ENCODE measurements around the gene PDAP1. TPM values are rescaled to one million over a fixed set of nuclear protein-coding genes. Genes with fewer than 3 reads are reported as not detected.
"Not testable (repeated sequence)": the region's sequence is repeated elsewhere in the genome, so short reads cannot be mapped to it uniquely, and the experiment has no call there.

The PDAP1 gene
- total RNA-seq, 2 donors from 2014 or later, result 38.5 to 42.7 TPM

DNA sequence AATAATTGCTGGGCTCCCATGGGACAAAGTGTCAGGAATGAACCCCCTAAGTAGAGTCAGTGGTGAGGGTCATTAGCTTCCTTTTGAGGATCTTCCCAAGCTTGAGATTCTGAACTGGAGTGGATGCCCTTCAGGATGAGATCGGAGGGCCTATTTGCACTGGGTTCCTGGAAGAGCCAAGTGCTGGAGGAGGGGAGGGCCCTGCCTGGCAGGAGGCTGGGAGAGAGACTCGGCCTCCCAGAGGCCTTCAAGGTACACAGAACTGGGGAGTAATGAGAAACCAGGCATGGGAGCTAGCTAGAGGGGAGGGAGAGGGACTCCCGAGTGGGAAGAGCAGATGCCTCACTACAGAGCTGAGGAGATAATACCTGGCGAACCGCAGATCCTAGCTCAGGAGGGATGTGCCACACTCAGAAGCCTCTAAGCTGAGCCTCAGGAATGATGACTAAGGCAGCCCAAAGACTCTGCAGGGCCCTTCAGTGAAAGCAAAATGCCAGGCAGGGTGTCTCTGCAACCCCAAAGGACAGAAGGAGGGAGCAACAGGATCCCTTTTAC lies 9.4 kb downstream of the PDAP1 start:
- Mint-ChIP-seq H3K4me1 (peaks cover 24% of the 10 kb centered on the region), H3K4me3 (no peak overlapping the region), H3K27ac (peak overlapping the region; percentile 85), H3K27me3 (no peaks in the 10 kb centered on the region), H3K36me3 (ENCODE audit: low read depth) (peaks cover 8% of the 10 kb centered on the region)
- ATAC-seq (no peak), DNase-seq (no peak)
- no peaks in the 10 kb centered on the region for H3K9me3 ChIP-seq (ENCODE audit: control insufficient read depth, low read length, poor library complexity, severe bottlenecking)

DNA sequence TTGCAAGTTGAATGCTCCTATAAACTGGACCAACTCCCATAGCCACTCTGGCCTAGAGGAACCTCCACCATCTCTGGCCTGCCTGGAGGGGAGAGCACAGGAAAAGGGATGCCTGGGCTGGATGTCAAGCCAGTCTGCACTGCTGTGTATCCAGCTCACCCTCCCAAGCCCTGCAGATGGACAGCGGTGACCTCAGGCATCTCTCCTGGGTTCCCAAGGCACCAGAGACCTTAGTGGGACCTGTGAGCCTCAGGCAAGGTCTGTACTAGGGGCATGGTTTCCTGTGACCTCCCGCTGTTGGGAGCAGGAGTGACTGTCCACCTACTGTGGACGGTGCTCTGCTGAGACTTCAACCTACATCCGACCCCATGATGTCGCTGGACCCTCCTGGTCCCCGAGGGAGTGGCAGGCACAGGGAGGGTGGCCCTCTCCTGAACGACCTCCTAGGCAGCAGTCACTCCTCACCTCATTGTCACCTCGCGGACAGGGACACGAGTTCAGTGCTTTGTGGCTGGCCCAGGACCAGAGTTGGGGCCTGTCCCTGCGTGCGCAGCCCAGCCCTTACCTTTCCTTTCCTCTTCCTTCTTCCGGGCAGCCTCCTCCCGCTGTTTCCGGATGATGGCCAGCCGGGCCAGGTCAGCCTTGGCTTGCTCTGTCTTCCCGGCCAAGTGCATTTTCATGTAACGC lies 11.0 kb downstream of the PDAP1 start:
- ATAC-seq (no peak), DNase-seq (no peak)
- Mint-ChIP-seq H3K36me3 (ENCODE audit: low read depth) (peaks cover 2% of the 10 kb centered on the region), H3K27ac (peak overlapping the region; percentile 85), H3K27me3 (no peaks in the 10 kb centered on the region), H3K4me3 (peak overlapping the region; percentile 62), H3K4me1 (peaks cover 28% of the 10 kb centered on the region)
- H3K9me3 ChIP-seq (ENCODE audit: control insufficient read depth, low read length, poor library complexity, severe bottlenecking), result no peaks in the 10 kb centered on the region

DNA sequence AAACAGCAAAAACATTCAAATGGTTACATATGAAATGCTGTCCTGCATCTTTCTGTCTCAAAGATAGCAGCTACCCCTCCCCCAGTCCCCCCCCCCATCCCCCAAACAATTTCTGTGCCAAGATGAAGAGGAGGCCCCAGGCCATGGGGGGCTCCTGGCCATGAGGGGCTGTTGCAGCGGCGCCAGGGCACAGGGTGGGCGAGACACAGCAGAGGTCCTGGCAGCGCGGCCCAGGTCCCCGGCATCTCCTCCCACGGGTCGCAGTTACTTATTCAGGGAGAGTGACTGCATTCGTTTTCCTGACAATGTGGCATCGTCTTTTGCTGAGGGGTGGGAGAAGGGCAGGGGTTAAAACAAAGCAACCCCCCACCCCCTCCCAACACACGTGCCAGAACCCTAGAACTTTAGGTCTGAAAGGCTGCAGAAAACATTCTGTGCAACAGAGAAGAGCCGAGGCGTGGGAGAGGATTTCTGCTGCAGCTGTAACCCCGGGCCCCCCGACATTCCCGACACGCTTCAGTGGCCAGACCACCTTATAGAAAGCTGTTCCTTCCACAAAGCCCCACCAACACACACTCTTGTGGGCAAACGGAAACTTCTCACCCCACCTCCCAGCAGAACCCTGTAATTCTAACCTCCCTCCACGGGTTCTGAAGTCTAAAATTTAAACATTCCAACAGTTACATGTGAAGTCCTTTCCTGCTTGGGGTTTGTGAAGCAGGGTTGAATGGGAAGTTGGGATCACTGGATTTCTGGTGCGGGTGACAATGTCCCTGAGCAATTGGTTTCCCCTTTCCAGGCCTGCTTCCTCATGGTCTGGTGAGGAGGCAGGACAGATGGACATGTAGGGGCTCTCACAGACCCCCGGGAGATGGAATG lies 11.7 kb downstream of the PDAP1 start:
- Mint-ChIP-seq H3K27me3 (no peaks in the 10 kb centered on the region), H3K4me1 (peaks cover 28% of the 10 kb centered on the region), H3K36me3 (ENCODE audit: low read depth) (peaks cover 2% of the 10 kb centered on the region), H3K27ac (peak overlapping the region; percentile 85), H3K4me3 (no peak overlapping the region)
- no peak for DNase-seq
- H3K9me3 ChIP-seq (ENCODE audit: control insufficient read depth, low read length, poor library complexity, severe bottlenecking), result no peaks in the 10 kb centered on the region
- no peak for ATAC-seq

DNA sequence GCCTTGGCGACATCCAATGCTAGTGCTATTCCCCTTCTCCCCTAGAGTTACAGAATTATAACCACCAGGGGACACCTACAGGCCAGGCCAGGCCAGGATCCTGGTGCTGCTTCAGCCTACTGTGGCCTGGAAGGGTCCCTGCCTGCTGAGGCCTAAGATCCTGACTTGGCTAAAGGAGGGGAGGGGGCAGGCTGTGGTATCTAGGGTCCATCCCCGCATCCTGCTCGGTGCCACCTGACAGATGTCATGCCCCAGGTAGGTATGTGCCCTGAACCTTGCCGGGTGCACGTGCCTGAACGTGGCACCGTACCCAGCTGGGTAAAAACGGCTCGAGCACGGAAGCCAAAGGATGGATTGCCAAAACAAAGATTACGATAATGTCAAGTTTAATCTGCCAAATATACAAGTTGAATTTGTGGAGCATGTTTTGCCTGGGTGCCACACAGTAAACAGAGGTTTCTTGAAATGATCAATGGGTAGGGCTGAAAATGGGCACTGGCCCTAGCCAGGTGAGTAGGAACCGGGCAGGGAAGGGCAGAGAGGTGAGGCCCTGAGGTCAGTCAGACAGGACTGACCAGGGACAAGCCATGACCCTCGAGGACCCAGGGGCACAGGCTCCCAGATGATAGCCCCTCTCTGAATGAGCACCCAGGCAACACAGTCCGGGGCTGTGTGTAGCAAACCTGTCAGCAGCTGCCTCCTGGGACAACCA lies 12.6 kb downstream of the PDAP1 start:
- no peaks in the 10 kb centered on the region for H3K9me3 ChIP-seq (ENCODE audit: control insufficient read depth, low read length, poor library complexity, severe bottlenecking)
- Mint-ChIP-seq H3K4me3 (no peak overlapping the region), H3K36me3 (ENCODE audit: low read depth) (peaks cover 2% of the 10 kb centered on the region), H3K27me3 (no peaks in the 10 kb centered on the region), H3K27ac (no peak overlapping the region), H3K4me1 (peaks cover 24% of the 10 kb centered on the region)
- no peak for ATAC-seq
- no peak for DNase-seq

GRCh38 chr7:99394188-99394502 lies 14.3 kb downstream of the PDAP1 start:
- H3K9me3 ChIP-seq (ENCODE audit: control insufficient read depth, low read length, poor library complexity, severe bottlenecking), result no peaks in the 10 kb centered on the region
- Mint-ChIP-seq H3K36me3 (ENCODE audit: low read depth) (peaks cover 2% of the 10 kb centered on the region), H3K4me1 (peaks cover 24% of the 10 kb centered on the region), H3K27ac (peak overlapping the region; percentile 86), H3K4me3 (peak overlapping the region; percentile 9), H3K27me3 (no peaks in the 10 kb centered on the region)
- no peak for ATAC-seq
- DNase-seq, result no peak

GRCh38 chr7:99393355-99394187 lies 14.8 kb downstream of the PDAP1 start:
- Mint-ChIP-seq H3K27me3 (no peaks in the 10 kb centered on the region), H3K27ac (peak overlapping the region; percentile 86), H3K4me3 (peak overlapping the region; percentile 87), H3K36me3 (ENCODE audit: low read depth) (peaks cover 2% of the 10 kb centered on the region), H3K4me1 (peaks cover 20% of the 10 kb centered on the region)
- H3K9me3 ChIP-seq (ENCODE audit: control insufficient read depth, low read length, poor library complexity, severe bottlenecking), result no peaks in the 10 kb centered on the region
- ATAC-seq (no peak), DNase-seq (no peak)

GRCh38 chr7:99392659-99393354 lies 15.6 kb downstream of the PDAP1 start:
- no peaks in the 10 kb centered on the region for H3K27me3 Mint-ChIP-seq
- H3K9me3 ChIP-seq (ENCODE audit: control insufficient read depth, low read length, poor library complexity, severe bottlenecking), result no peaks in the 10 kb centered on the region
- peaks cover 14% of the 10 kb centered on the region for H3K4me1 Mint-ChIP-seq
- DNase-seq, result peak; percentile 77 to 80 (median 80)
- peak overlapping the region; percentile 86 for H3K27ac Mint-ChIP-seq
- ATAC-seq, result peak; percentile 97
- peak overlapping the region; percentile 87 for H3K4me3 Mint-ChIP-seq
- H3K36me3 Mint-ChIP-seq (ENCODE audit: low read depth), result peaks cover 1% of the 10 kb centered on the region

- H3K9me3 ChIP-seq (ENCODE audit: control insufficient read depth, low read length, poor library complexity, severe bottlenecking), result no peaks in the 10 kb centered on the region
- Mint-ChIP-seq H3K4me1 (peaks cover 14% of the 10 kb centered on the region), H3K4me3 (peak overlapping the region; percentile 87), H3K27me3 (no peaks in the 10 kb centered on the region), H3K36me3 (ENCODE audit: low read depth) (no peaks in the 10 kb centered on the region), H3K27ac (peak overlapping the region; percentile 86)
- DNase-seq (no peak), ATAC-seq (no peak)
Observed at GRCh38 chr7:99392046-99392445, 16.4 kb downstream of the PDAP1 start.

DNA sequence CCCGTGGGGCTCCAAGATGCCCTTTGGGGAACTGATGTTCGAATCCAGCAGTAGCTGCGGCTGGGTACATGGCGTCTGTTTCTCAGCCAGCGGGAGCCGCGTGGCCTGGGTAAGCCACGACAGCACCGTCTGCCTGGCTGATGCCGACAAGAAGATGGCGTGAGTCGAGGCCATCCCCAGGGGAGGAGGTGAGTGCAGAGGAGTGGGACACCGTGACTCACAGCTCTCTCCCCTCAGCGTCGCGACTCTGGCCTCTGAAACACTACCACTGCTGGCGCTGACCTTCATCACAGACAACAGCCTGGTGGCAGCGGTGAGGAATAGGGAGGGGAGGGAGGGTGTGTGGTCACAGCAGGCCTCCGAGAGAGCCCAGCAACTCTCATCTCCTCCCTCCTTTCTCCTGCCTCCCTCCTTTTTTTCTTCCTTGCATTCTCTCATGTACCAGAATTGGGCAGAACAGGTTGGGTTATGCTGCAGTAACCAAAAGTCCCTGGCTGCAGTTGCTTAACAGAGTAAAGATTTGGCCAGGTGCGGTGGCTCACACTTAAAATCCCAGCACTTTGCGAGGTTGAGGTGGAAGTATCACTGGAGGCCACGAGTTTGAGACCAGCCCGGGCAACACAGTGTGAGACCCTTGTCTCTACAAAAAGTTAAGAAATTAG lies 17.3 kb downstream of the PDAP1 start:
- peak overlapping the region; percentile 33 for H3K4me3 Mint-ChIP-seq
- peak overlapping the region; percentile 86 for H3K27ac Mint-ChIP-seq
- H3K4me1 Mint-ChIP-seq, result peaks cover 17% of the 10 kb centered on the region
- H3K9me3 ChIP-seq (ENCODE audit: control insufficient read depth, low read length, poor library complexity, severe bottlenecking), result no peaks in the 10 kb centered on the region
- DNase-seq (no peak), ATAC-seq (no peak)
- no peaks in the 10 kb centered on the region for H3K36me3 Mint-ChIP-seq (ENCODE audit: low read depth)
- H3K27me3 Mint-ChIP-seq, result no peaks in the 10 kb centered on the region

GRCh38 chr7:99389772-99390171 lies 18.6 kb downstream of the PDAP1 start:
- Mint-ChIP-seq H3K27ac (no peak overlapping the region), H3K4me1 (peaks cover 16% of the 10 kb centered on the region), H3K36me3 (ENCODE audit: low read depth) (no peaks in the 10 kb centered on the region), H3K4me3 (no peak overlapping the region), H3K27me3 (no peaks in the 10 kb centered on the region)
- H3K9me3 ChIP-seq (ENCODE audit: control insufficient read depth, low read length, poor library complexity, severe bottlenecking), result no peaks in the 10 kb centered on the region
- no peak for DNase-seq
- no peak for ATAC-seq

- Mint-ChIP-seq H3K4me1 (peaks cover 18% of the 10 kb centered on the region), H3K4me3 (no peak overlapping the region), H3K36me3 (ENCODE audit: low read depth) (no peaks in the 10 kb centered on the region), H3K27me3 (no peaks in the 10 kb centered on the region), H3K27ac (peak overlapping the region; percentile 79)
- H3K9me3 ChIP-seq (ENCODE audit: control insufficient read depth, low read length, poor library complexity, severe bottlenecking), result no peaks in the 10 kb centered on the region
- ATAC-seq, result no peak
- no peak for DNase-seq
Observed at GRCh38 chr7:99387912-99388311, 20.5 kb downstream of the PDAP1 start.

- H3K36me3 Mint-ChIP-seq (ENCODE audit: low read depth); H3K27me3 Mint-ChIP-seq; DNase-seq; H3K9me3 ChIP-seq (ENCODE audit: control insufficient read depth, low read length, poor library complexity, severe bottlenecking); ATAC-seq; H3K4me3 Mint-ChIP-seq: not testable (repeated sequence)
- H3K4me1 Mint-ChIP-seq, result peaks cover 15% of the 10 kb centered on the region
- H3K27ac Mint-ChIP-seq, result peak overlapping the region; percentile 79
Observed at GRCh38 chr7:99387239-99387635, 21.2 kb downstream of the PDAP1 start.

All from T-helper 17 cell (primary cell).